GM12878 (cell line): ENCODE measurements around the gene ALDH1A1.

Experiments used
- NFYB ChIP-seq: IDR thresholded peaks from 2 replicates; pipeline ENCODE4 v1.6.1; 2011; ENCODE audit warnings: low read depth, mild to moderate bottlenecking, low read length, improper control_type of control experiment, moderate library complexity; ENCODE audit not compliant: insufficient read depth
- NR2C2 ChIP-seq: IDR thresholded peaks from 2 replicates; pipeline ENCODE4 v1.6.1; 2011; ENCODE audit warnings: borderline replicate concordance, low read depth; ENCODE audit not compliant: control insufficient read depth, insufficient read length
- SP1 ChIP-seq: IDR thresholded peaks from one replicate; pipeline ENCODE4 v1.6.1; 2011; ENCODE audit warnings: low read depth, low read length
- TF ChIP-seq, protein P1 (sequence below): IDR thresholded peaks from 2 replicates; pipeline ENCODE4 v1.6.1; 2011; ENCODE audit warnings: mild to moderate bottlenecking, low read depth, low read length, moderate library complexity; ENCODE audit not compliant: insufficient replicate concordance

DNA sequence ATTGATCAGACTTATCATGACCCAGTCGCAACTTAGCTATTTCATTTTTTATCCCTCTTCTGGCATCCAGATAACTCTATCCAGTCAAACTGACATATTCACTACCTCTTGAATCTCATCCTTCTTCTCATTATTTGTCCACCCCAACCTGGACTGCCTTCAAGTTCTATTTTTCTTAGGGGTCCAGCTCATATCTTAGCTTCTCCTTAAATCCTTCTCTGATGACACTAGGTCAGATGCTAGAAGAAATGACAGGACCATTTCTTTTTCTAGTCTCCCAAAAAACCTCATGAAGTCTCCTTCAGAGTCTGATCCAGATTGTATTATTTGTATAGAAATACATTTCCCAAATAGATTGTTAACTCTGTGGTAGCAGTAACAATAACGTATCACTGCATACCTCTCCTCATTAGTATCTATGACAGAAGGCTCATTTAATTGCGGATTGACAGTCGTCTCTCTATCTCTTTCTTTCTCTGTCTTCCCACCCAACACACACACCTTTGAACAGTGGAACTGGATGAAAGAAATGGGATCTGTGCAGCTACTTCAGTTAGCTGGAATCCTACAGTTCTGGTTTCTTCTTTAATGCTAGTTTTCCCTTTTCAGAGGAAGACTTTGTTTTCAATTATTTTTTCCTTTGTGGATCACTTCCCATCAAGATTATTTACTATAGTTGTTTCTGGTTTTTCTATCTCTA lies 33.5 kb downstream of the ALDH1A1 start:
- no peak for TF ChIP-seq NR2C2
- TF ChIP-seq SP1, result no peak
- no peak for TF ChIP-seq NFYB
- TF ChIP-seq, protein P1, sequence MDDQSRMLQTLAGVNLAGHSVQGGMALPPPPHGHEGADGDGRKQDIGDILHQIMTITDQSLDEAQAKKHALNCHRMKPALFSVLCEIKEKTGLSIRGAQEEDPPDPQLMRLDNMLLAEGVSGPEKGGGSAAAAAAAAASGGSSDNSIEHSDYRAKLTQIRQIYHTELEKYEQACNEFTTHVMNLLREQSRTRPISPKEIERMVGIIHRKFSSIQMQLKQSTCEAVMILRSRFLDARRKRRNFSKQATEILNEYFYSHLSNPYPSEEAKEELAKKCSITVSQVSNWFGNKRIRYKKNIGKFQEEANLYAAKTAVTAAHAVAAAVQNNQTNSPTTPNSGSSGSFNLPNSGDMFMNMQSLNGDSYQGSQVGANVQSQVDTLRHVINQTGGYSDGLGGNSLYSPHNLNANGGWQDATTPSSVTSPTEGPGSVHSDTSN, result no peak
